Measurements from ENCODE around the gene SYNRG.
"Not testable (repeated sequence)": the region's sequence is repeated elsewhere in the genome, so short reads cannot be mapped to it uniquely, and the experiment has no call there.

Gene SYNRG, protein sequence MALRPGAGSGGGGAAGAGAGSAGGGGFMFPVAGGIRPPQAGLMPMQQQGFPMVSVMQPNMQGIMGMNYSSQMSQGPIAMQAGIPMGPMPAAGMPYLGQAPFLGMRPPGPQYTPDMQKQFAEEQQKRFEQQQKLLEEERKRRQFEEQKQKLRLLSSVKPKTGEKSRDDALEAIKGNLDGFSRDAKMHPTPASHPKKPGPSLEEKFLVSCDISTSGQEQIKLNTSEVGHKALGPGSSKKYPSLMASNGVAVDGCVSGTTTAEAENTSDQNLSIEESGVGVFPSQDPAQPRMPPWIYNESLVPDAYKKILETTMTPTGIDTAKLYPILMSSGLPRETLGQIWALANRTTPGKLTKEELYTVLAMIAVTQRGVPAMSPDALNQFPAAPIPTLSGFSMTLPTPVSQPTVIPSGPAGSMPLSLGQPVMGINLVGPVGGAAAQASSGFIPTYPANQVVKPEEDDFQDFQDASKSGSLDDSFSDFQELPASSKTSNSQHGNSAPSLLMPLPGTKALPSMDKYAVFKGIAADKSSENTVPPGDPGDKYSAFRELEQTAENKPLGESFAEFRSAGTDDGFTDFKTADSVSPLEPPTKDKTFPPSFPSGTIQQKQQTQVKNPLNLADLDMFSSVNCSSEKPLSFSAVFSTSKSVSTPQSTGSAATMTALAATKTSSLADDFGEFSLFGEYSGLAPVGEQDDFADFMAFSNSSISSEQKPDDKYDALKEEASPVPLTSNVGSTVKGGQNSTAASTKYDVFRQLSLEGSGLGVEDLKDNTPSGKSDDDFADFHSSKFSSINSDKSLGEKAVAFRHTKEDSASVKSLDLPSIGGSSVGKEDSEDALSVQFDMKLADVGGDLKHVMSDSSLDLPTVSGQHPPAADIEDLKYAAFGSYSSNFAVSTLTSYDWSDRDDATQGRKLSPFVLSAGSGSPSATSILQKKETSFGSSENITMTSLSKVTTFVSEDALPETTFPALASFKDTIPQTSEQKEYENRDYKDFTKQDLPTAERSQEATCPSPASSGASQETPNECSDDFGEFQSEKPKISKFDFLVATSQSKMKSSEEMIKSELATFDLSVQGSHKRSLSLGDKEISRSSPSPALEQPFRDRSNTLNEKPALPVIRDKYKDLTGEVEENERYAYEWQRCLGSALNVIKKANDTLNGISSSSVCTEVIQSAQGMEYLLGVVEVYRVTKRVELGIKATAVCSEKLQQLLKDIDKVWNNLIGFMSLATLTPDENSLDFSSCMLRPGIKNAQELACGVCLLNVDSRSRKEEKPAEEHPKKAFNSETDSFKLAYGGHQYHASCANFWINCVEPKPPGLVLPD (N-terminal part only)

GRCh38 chr17:37609170-37610040 lies at the start of gene SYNRG:
Gene SYNRG, minus strand, starts transcription at chr17:37609418. Its CDS starts 63 bp downstream, at chr17:37609355.
- DNase-seq: peak; percentile 96

- no peak for DNase-seq
Measured at GRCh38 chr17:37657202-37657601, 48.0 kb upstream of the SYNRG start.

DNA sequence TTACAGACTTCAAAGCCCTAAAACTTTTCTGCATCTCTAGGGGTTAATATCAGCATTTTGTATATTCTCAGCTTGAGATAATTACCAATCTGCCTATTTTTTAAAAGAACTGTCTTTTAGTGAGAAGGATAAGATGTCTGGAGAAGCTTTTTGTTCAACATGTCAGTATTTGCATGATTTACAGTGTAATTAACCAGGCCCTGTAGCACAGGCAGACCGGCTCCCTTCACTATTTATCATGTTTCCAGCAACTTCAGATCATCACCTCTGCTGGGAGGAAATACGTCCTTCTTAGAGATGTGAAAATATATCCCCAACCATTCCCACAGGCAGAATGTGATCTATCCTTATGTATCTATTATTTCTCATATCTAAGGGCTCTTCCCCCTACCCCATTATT lies 42.6 kb upstream of the SYNRG start:
- DNase-seq: no peak

DNA sequence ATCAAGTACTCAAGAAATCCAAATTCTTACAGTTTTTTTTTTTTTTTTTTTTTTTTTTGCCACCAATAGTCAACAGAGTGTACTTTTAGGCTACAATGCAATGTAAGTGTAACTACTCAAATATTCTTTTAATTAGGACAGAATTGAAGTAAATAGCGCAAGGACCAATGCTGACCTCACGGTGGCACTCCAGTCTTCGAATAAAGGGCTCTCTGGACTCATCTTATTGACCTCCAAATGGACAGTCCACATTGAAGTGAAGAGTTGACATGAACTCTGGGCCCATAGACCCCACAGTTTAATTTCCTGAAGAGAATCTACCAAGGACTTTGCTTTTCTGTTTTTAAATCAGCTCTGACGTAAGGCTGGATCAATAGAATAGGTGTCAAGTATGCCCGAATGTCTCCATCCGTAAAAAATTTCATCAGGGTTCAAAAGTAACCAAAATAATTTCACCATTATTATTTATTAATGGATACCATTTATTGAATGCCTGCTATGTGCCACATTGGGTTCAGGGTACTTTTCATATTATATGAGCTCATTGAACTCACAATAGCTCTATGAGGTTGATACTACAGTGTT lies 41.3 kb upstream of the SYNRG start:
- peak; percentile 63 for DNase-seq

DNA sequence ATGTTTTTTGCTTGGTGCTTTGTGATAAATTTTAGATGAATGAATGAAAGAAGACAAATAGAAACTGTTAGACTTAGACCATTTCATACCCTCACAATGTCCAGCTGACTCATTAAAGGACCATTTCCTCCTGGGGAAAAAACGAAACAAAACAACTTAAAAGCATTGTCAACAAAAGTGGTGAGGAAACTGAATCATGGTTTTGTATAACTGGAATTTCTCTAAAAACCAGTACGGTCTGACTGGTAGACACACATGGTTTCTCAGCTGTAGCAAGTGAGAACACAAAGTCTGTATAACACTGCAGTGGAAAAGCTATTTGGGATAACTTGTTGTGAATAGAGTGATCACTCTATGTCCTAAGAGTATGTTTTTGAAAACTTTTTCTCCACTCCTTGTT lies 39.3 kb upstream of the SYNRG start:
- peak; percentile 85 for DNase-seq

GRCh38 chr17:37647856-37648255 lies 38.6 kb upstream of the SYNRG start:
- no peak for DNase-seq

DNA sequence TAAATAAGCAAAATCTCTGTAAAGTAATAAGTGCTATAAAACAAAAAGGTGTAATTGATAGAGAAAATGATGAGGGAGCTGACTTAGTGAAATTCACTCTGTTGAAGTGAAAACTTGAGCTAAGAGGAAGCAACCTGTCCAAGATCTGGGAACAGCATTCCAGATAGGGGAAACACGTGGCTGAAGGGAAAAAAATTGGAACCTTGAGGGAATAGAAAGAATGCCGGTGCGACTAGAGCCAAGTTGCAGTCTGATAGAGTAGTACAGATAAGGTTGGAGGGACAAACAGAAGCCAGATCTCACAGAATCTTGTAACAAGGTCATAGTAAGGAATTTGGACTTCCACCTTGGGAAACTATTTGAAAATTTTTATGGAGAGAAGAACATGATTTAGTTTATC lies 34.7 kb upstream of the SYNRG start:
- no peak for DNase-seq

GRCh38 chr17:37643118-37643766 lies 34.0 kb upstream of the SYNRG start, which contains the start of gene DDX52:
Gene DDX52, minus strand, starts transcription at chr17:37643446. Its CDS starts 26 bp downstream, at chr17:37643420.
- DNase-seq: peak; percentile 96

DNA sequence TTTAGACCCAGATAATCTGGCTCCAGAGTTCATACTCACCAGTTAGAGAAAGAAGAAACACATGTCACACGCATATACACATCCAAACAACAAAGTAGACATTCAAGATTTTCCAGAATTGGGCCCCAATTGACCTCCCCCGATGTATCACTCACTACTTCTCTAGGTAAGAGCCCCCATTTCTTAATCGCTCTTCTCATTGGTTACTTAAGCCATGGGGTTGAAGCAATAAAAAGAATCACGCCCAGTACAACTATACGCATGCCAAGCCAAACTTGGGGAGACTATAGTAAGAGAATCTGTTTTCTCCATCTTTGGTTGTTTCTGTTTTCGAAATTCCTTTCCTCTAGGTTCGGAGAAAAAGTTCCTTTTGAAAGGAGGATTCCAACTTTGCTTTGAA lies 33.5 kb upstream of the SYNRG start:
- peak; percentile 31 for DNase-seq

GRCh38 chr17:37640015-37640414 lies 30.8 kb upstream of the SYNRG start:
- no peak for DNase-seq

GRCh38 chr17:37637956-37638355 lies 28.7 kb upstream of the SYNRG start:
- no peak for DNase-seq

DNA sequence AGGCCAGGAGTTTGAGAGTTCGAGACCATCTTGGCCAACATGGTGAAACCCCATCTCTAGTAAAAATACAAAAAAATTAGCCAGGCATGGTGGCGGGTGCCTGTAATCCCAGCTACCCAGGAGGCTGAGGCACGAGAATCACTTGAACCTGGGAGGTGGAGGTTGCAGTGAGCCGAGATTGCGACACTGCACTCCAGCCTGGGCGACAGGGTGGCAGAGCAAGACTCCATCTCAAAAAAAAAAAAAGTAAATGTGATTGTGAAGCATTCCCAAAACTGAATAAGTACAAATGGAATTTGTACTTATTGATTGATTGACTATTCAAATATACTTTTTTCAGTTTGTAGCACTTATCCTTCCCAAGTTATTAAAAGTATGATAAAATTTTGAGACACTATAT lies 7.2 kb upstream of the SYNRG start:
- not testable (repeated sequence) for DNase-seq

DNA sequence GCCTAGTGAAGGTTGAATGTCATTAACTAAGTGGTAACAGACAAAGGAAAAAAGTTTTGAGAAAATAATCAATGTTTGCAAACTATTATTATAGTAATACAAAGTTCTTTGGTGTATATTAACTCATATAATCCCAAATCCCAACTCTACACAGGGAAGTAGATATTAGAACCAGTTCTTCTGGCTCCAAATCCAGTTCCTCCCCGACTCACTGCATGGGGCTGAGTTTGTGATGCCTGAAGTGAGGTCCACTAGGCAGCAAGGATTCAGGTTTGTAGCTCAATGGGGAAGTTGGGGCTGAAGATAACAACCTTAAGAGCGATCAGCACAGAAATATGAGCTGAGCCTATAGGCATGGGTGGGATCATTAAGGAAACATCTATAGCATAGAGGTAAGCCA lies 5.6 kb upstream of the SYNRG start:
- DNase-seq: no peak

- DNase-seq: no peak
Measured at GRCh38 chr17:37614391-37614790, 5.2 kb upstream of the SYNRG start.

DNA sequence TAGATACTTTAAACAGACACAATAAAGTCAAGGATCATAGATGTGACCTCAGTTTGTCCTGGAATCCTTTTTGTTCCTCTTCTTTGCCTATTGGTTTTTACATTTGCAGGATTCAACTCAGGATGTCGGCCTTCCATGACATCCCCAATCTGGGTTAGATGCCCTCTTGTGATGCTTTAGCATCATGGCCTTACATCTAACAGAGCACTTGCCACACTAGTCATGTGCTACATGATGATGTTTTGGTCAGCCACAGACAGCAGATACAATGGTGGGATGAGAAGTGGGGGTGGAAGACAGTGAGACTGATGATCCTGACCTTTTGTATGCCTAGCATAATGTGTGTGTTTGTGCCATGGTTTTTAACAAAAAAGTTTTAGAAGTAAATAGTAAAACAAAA lies 1.8 kb upstream of the SYNRG start:
- peak; percentile 61 for DNase-seq

- not testable (repeated sequence) for DNase-seq
Measured at GRCh38 chr17:37610041-37610420, 813 bp upstream of the SYNRG start.

DNA sequence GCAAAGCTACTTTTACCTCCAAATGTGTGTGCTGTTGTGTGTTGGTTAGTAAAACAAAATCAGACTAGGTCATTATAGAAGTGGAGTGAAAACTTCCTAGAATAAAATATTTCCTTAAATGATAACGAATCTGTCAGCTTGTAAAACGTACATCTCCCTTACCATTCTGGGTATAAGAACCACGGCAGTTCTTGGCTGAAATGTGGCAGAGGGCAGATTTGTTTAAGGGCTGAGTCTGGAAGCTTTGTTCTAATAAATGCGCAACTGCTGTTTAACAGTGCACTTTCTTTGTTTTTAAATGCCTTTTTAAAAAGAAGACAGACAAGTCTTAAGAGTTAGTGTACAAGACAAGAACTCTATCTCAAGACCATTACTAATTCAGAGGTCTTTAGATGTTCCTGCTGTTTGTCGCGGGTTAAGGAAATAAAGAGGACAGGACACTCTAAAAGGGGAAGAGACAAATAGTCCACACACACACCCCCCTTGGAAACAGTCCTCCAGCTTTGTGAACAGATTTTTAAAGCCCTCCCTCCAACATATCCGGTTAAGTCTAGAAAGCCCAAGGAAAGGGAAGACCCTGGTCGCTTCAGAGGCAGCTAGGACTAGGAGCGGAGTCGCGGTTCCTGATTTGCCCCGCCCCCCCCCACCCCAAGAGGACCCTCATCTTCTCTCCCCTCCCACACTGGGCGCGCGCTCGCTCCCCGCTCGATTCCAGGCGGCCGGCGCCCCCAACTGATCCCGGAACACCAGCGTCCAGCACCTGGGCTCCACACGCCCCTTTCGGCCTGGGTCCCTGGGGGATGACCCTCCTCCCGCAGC lies 658 bp downstream of the SYNRG start:
- DNase-seq: peak; percentile 55

DNA sequence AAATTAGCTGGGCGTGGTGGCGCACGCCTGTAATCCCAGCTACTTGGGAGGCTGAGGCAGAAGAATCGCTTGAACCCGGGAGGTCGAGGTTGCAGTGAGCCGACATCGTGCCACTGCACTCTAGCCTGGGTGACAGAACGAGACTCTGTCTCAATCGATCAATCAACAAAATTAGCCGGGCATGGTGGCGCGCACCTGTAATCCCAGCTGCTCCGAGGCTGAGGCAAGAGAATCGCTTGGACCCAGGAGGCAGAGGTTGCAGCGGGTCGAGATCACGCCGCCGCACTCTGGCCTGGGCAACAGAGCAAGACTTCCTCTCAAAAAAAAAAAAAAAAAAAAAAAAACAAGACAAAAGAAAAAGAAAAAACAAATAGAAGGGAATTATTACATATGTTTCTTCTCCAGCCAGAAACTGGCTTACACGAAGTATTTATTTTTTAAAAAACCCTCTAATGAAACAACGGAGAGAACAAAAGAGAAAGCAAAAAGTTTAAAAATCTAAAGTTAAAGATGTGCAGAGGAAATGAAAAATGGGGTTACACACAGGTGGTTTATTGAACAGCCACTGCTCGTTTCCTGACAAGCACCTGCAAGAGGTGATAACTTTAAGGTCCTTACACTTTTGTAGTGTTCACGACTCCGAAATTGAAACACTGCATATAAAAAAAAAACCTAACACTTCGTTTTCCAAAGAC lies 1.4 kb downstream of the SYNRG start:
- no peak for DNase-seq

GRCh38 chr17:37605813-37606505 lies 3.3 kb downstream of the SYNRG start:
- DNase-seq: peak; percentile 20
